Astrocyte of the spinal cord (primary cell): ENCODE measurements around the gene GPR37.

ENCODE experiments used
- DNase-seq: peaks from one replicate; pipeline ENCODE4 v3.0.0; 2011; ENCODE audit warnings: low read depth, low spot score
- H3K4me3 ChIP-seq: 2 replicates; pipeline ENCODE4 v1.5.1; 2011; ENCODE audit warnings: low read depth, mild to moderate bottlenecking, low read length, moderate library complexity
- in situ Hi-C: cut with HindIII; loops from 2 replicates; pipeline ENCODE4 v1.10.0; 2017; ENCODE audit warnings: low sequenced_read_pairs
- TF ChIP-seq, protein P1 (sequence below): IDR thresholded peaks from 2 replicates; pipeline ENCODE4 v1.5.1; 2012; ENCODE audit warnings: low read depth, mild to moderate bottlenecking, low read length, inconsistent platforms

Gene GPR37

DNA sequence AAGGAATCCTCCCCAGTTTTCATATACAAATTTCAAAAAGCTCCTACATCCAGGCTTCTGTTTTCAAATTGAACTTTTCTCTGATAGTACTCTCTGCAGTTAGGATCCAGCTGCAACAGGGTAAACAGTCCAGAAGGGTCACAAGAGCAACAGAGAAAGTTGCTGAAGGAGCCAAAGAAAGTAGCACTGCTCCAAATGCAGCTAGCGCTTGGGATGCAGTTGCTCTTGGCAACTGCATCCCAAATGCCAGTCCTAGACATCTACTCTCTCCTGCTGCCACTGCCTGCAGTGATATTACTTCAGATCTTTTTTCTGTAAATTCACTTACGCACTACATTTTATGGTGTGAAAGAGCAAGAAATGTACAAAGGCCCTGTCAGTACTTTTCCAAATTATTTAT lies 14.6 kb downstream of the GPR37 start:
- in situ Hi-C loops: no loop called here
- no peak overlapping the region for H3K4me3 ChIP-seq
- TF ChIP-seq, protein P1, sequence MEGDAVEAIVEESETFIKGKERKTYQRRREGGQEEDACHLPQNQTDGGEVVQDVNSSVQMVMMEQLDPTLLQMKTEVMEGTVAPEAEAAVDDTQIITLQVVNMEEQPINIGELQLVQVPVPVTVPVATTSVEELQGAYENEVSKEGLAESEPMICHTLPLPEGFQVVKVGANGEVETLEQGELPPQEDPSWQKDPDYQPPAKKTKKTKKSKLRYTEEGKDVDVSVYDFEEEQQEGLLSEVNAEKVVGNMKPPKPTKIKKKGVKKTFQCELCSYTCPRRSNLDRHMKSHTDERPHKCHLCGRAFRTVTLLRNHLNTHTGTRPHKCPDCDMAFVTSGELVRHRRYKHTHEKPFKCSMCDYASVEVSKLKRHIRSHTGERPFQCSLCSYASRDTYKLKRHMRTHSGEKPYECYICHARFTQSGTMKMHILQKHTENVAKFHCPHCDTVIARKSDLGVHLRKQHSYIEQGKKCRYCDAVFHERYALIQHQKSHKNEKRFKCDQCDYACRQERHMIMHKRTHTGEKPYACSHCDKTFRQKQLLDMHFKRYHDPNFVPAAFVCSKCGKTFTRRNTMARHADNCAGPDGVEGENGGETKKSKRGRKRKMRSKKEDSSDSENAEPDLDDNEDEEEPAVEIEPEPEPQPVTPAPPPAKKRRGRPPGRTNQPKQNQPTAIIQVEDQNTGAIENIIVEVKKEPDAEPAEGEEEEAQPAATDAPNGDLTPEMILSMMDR: no peak
- DNase-seq: no peak

DNA sequence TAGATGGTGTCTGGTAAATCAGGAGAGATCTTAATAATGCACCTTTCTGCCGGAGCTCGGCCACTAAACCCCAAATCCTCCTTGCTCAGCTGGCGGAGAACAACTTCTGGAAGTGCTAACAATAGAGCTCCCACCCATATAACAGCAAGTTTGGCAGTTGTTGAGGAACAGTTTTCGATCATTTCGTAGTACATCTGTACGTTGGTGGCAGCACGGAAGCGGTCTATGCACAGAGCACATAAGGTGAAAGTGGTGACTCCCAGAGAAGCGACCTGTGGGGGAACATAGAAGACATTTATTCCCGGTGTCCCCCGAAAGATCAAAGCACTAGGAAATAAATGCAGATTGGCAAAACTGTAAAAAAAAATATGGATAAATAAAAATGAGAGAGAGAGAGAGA lies 18.5 kb downstream of the GPR37 start:
- DNase-seq: no peak
- H3K4me3 ChIP-seq: no peak overlapping the region
- TF ChIP-seq, protein P1: no peak
- in situ Hi-C loops: no loop called here

DNA sequence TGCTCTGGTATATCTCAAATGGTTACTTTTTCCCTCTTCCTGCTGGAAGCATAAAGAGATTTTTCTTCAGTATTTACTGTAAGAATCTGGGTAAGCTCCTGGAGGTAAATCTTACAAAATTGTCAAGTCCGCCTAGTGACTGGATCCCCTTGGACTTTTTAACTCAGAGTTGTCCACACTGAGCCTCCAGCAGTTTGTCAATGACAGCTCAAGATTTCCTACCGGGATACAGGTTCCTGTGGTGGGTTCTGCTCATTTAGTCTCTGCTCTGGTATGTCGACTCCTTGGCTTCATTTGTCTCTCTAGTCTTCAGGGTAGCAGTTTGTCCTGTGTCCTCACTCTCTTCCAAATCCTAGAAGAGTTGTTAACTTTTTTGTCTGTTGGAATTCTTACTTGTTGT lies 27.0 kb downstream of the GPR37 start:
- in situ Hi-C loops: no loop called here
- TF ChIP-seq, protein P1: no peak
- H3K4me3 ChIP-seq: no peak overlapping the region
- no peak for DNase-seq

DNA sequence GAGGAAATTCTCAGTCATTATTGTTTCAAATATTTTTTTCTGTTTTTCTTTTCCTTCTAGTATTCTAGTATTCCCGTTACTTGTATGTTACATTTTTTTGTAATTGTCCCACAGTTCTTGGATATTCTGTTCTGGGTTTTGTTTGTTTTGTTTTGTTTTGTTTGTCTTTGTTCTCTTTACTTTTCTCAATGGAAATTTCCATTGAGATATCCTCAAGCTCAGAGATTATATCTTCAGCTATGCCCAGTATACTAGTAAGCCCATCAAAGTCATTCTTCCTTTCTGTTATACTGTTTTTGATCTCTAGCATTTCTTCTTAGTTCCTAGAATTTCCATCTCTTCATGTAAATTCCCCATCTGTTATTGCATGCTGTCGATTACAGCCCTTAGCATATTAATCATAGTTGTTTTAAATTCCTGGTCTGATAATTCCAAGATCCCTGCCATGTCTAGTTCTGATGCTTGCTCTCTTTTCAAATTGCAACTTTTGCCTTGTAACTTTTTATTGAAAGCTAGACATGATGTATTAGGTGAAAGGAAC lies 27.8 kb downstream of the GPR37 start:
- in situ Hi-C loops: no loop called here
- H3K4me3 ChIP-seq: no peak overlapping the region
- TF ChIP-seq, protein P1: no peak
- DNase-seq: no peak

DNA sequence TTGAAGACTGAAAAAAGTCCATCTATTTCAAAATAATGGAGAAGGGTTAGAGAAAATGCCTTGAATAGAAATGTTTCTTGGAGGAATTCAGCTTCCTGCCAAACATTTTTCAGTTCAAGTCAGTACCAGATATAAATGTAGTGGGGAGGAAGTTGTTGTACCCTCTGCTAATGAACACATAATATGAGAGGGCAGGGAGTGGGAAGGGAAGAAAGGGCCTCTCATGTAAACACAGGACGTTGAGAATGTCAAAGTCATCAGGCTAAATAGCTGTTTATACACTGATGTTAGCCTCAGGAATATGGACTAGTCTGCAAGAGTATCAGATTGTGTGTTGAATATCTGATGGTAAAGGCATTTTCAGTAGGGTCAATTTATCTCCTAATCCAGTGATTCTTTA lies 37.0 kb downstream of the GPR37 start:
- TF ChIP-seq, protein P1: no peak
- no peak for DNase-seq

DNA sequence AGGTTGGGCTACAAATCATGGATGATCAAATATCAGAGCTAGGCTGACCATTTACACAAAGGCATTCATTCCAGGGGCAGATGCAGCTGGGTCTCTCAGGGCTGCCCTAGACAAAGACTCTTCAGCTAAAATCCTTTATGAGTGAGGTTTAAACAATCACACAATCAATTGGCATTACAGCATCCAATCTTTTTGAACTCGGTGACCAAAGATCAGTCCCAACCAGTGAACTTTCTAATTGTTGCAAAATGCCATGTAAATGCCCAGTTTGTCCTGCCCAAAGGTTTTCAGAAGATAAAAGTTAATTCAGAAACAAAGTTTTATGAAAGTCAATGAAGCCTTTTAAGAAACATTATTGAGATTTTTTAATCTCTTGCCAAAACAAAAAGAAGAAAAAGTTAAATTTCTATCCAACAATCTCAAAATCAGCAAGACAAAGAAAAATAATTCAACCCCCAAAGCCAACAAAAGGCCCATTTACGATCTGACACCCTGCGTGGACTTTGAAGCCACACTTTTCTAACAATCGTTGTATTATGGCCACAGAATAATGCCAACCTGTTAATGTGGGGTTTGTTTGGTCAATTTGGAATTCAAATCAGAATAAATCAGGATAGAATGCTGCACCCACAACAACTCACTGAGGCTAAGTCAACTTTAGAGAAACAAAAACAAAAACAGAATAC lies 40.9 kb downstream of the GPR37 start:
- no peak overlapping the region for H3K4me3 ChIP-seq
- no peak for DNase-seq
- in situ Hi-C loops: no loop called here
- TF ChIP-seq, protein P1: no peak

More for the DNA sequence above, 37.0 kb downstream of the GPR37 start:
- in situ Hi-C loops: no loop called here
- H3K4me3 ChIP-seq: no peak overlapping the region
